Thoracic aorta (tissue), 2 donors: ENCODE data around the gene WNT9B. TPM values are rescaled to one million over a fixed set of nuclear protein-coding genes. Genes with fewer than 3 reads are reported as not detected.

Experiments
- ATAC-seq: fragments of 150-250 bp; one replicate; pipeline ENCODE4 v1.8.0; 2017; ENCODE audit warnings: low read depth; ENCODE audit not compliant: insufficient number of reproducible peaks, low FRiP score
- DNase-seq: peaks from one replicate; pipeline ENCODE4 v3.0.0-alpha.2; 2020; ENCODE audit warnings: low spot score
- H3K27ac ChIP-seq, 2 donors: fragments of 200-600 bp; sonication (generic); 1 replicate in 1 of 2; 2 replicates in 1 of 2; pipeline ENCODE4 v1.5.1; 2016; ENCODE audit warnings: mild to moderate bottlenecking in 2 of 2, moderate library complexity in 2 of 2
- H3K27me3 ChIP-seq: fragments of 200-600 bp; sonication (generic); replicated peaks from 2 replicates; pipeline ENCODE4 v1.6.0; 2016; ENCODE audit warnings: mild to moderate bottlenecking; ENCODE audit not compliant: insufficient read depth
- H3K36me3 ChIP-seq: fragments of 200-600 bp; sonication (generic); one replicate; pipeline ENCODE4 v1.5.1; 2016
- H3K4me1 ChIP-seq, 2 donors: fragments of 200-600 bp; sonication (generic); 1 replicate in 1 of 2; 2 replicates in 1 of 2; pipeline versions ENCODE4 v1.5.1 to v1.6.0; 2016; ENCODE audit warnings: low read depth in 2 of 2, mild to moderate bottlenecking in 1 of 2; ENCODE audit not compliant: control insufficient read depth in 1 of 2
- H3K4me3 ChIP-seq: fragments of 200-600 bp; sonication (generic); 2 replicates; pipeline ENCODE4 v1.5.1; 2016; ENCODE audit warnings: mild to moderate bottlenecking
- H3K9me3 ChIP-seq: fragments of 200-600 bp; sonication (generic); 2 replicates; pipeline ENCODE4 v1.5.1; 2016
- total RNA-seq, 2 donors: library from RNA; depleted of rRNA; stranded (reverse); fragments of >200 nt; gene quantifications; one replicate each; pipeline versions ENCODE4 v1.1.0 to v1.2.3, GENCODE V29; 2016
- TF ChIP-seq, protein P1 (sequence below): fragments of 200-600 bp; sonication (generic); IDR thresholded peaks from one replicate; pipeline ENCODE4 v1.5.1; 2019; ENCODE audit warnings: antibody characterized with exemption

Gene WNT9B
- total RNA-seq, 2 donors from 2014 or later, result 2.2 TPM; not detected in 1

DNA sequence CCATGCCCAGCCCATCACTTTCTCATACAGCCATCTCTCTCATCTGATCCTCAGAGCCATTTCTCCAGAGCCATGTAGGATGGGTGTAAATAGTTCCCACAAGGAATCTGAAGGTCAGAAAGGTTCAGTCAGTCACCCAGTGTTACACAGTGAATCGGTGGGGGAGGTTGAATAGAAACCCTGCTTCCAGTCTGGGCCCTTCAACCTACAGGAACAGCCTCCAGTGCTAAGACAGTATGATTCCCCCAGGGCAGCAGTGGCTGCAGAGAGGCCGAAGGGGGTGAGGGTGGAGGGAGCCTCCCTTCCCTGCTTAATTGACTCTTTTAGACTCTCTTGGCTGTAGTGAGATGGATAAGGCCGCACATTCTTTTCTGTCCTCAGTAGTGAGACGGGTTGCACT is 3.6 kb downstream of the WNT9B start:
- no peak for DNase-seq
- H3K9me3 ChIP-seq, result no peaks in the 10 kb centered on the region
- no peaks in the 10 kb centered on the region for H3K36me3 ChIP-seq
- TF ChIP-seq, protein P1, sequence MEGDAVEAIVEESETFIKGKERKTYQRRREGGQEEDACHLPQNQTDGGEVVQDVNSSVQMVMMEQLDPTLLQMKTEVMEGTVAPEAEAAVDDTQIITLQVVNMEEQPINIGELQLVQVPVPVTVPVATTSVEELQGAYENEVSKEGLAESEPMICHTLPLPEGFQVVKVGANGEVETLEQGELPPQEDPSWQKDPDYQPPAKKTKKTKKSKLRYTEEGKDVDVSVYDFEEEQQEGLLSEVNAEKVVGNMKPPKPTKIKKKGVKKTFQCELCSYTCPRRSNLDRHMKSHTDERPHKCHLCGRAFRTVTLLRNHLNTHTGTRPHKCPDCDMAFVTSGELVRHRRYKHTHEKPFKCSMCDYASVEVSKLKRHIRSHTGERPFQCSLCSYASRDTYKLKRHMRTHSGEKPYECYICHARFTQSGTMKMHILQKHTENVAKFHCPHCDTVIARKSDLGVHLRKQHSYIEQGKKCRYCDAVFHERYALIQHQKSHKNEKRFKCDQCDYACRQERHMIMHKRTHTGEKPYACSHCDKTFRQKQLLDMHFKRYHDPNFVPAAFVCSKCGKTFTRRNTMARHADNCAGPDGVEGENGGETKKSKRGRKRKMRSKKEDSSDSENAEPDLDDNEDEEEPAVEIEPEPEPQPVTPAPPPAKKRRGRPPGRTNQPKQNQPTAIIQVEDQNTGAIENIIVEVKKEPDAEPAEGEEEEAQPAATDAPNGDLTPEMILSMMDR, result no peak
- H3K27ac ChIP-seq, result no peak overlapping the region
- ATAC-seq, result no peak
- H3K27me3 ChIP-seq, result peaks cover 6% of the 10 kb centered on the region
- peaks cover 6 to 12% of the 10 kb centered on the region in 2 donors for H3K4me1 ChIP-seq
- no peak overlapping the region for H3K4me3 ChIP-seq

DNA sequence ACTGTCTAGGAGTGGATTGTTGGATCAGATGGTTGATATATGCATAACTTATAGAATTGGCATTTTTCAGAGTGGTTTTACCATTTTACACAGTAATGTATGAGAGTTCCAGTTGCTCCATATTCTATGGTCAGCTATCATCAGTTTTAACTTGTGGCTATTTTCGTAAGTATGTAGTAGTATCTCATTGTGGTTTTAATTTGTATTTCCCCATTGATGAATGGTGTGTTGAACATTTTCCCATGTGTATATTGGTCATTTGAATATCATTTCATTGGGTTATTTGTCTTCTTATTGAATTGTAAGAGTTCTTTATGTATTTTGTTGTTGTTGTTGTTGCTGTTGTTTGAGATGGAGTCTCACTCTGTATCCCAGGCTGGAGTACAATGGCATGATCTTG is 6.2 kb downstream of the WNT9B start:
- TF ChIP-seq, protein P1, result no peak

DNA sequence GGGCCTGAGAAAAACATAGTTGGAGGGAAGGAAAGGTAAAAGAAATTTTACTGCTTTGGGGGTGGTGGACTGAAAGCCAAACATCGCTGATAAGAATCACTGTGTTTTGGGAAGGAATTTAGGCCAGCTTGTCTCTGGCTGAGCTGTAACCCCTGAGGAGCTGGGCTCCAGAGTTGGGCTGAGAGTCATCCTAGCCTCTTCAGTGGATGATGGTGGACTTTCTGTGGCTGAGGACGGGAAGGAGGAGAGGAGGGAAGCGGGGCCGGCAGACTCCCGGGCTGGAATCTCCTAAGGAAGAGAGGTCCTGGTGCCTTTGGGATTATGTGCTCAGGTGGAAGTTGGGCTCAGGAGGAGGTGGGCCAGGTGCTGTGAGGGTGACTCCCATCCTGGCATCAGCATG is 8.6 kb downstream of the WNT9B start:
- DNase-seq (no peak), ATAC-seq (no peak)
- TF ChIP-seq, protein P1, result no peak
- no peaks in the 10 kb centered on the region for H3K27me3 ChIP-seq
- no peaks in the 10 kb centered on the region for H3K4me1 ChIP-seq
- no peak overlapping the region for H3K4me3 ChIP-seq
- H3K36me3 ChIP-seq, result no peaks in the 10 kb centered on the region
- H3K27ac ChIP-seq, result no peak overlapping the region
- no peaks in the 10 kb centered on the region for H3K9me3 ChIP-seq

More for the DNA sequence above, 6.2 kb downstream of the WNT9B start:
- DNase-seq, result no peak
- Histone ChIP-seq H3K4me3 (no peak overlapping the region), H3K4me1 (no peaks in the 10 kb centered on the region), H3K36me3 (no peaks in the 10 kb centered on the region), H3K27ac (no peak overlapping the region), H3K27me3 (no peaks in the 10 kb centered on the region), H3K9me3 (no peaks in the 10 kb centered on the region)
- ATAC-seq, result no peak

DNA sequence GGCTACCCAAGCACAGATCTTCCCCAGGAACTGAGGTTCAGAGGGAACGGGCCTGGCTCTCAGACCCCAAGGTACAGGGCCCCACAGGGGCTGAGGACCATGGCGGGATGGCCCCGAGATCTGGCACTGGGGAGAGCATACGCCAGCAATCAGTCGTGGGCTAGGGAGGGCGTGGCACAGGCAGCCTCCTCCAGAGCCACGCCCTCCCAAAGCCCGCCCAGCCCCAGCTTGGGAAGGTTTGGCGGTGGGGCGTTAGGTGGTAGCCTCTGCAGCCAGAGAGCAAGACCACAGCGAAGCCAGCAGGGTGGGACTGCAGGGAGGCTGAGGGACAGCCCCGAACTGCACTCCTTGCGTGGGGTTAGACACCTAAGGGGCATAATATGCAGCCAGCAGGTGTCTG is 11.6 kb downstream of the WNT9B start:
- TF ChIP-seq, protein P1, result no peak
- no peak for ATAC-seq
- Histone ChIP-seq H3K27me3 (no peaks in the 10 kb centered on the region), H3K4me1 (no peaks in the 10 kb centered on the region), H3K4me3 (no peak overlapping the region), H3K36me3 (no peaks in the 10 kb centered on the region), H3K27ac (no peak overlapping the region), H3K9me3 (no peaks in the 10 kb centered on the region)
- DNase-seq, result no peak

DNA sequence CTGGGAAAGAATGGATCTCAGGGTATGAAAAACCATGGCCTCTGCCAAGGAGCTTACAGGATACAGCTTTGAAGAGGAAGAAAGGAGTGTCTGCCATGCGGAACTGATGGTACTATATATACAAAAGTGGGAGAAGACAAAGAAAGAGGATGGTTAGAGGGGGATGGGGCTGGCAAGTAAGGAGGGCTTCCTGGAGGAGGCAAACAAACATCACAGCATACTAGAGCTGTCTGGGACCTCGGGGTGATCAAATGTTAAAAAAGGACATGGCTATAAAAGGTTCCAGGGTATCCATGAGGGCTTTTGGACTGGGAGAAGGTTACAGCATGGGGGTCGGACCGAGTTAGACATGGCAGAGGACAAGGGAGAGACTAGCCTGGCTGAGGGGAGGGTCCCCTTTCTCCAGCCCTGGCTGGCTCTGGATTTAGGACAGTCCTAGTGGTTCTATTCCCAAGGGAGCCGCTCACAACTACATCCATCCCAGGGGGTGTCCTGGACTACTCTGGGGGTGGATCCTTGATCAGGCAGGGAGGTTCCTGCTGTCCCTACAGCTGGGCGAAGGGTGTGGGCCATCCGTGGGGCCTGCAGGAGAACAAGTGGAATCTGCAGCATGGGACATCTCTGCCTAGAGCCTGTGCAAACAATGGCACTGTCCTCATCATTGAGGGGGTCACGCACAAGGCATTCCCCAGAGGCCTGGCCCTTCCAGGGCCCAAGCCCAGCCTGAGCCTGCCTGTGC is 12.2 kb downstream of the WNT9B start:
- ATAC-seq, result no peak
- TF ChIP-seq, protein P1, result no peak

More for the DNA sequence above, 12.2 kb downstream of the WNT9B start:
- H3K4me3 ChIP-seq, result no peak overlapping the region
- no peaks in the 10 kb centered on the region for H3K27me3 ChIP-seq
- no peak overlapping the region for H3K27ac ChIP-seq
- no peaks in the 10 kb centered on the region for H3K4me1 ChIP-seq
- H3K9me3 ChIP-seq, result no peaks in the 10 kb centered on the region
- DNase-seq, result no peak
- no peaks in the 10 kb centered on the region for H3K36me3 ChIP-seq
